H1 (cell line): ENCODE data around the gene HAT1. TPM values are rescaled to one million over a fixed set of nuclear protein-coding genes. Genes with fewer than 3 reads are reported as not detected.

ENCODE experiments used
- CTCF ChIA-PET: fragments of 300-600 bp; sonication (Branson Sonifier 250); formaldehyde crosslinking; loops from one replicate; lab custom pipeline; 2021; ENCODE audit not compliant: partially characterized antibody; lab: Charles Lee
- POLR2A ChIA-PET: fragments of 300-600 bp; sonication (Branson Sonifier 250); formaldehyde crosslinking; loops from one replicate; lab custom pipeline; 2021; ENCODE audit warnings: inconsistent platforms; ENCODE audit not compliant: partially characterized antibody; lab: Charles Lee
- DNase-seq, 2 experiments: peaks; one replicate each; pipeline versions ENCODE4 v3.0.0 to v3.0.0-alpha.2; 2010 to 2022; ENCODE audit warnings: low spot score in 2 of 2, low read depth in 1 of 2, mixed read lengths in 1 of 2
- FAIRE-seq: peaks from 2 replicates; lab custom pipeline; 2011; peaks lifted over from hg19 to GRCh38; lab: Jason Lieb, UNC
- H2AFZ ChIP-seq: 2 replicates; pipeline ENCODE4 v1.8.1; 2012; ENCODE audit warnings: low read length, inconsistent platforms
- H2AK5ac ChIP-seq: 2 replicates; pipeline ENCODE4 v1.6.1; 2013; ENCODE audit warnings: low read depth, low read length
- H2BK120ac ChIP-seq: replicated peaks from 2 replicates; pipeline ENCODE3; 2013; ENCODE audit warnings: low read depth, low read length, inconsistent platforms
- H2BK12ac ChIP-seq: 2 replicates; pipeline ENCODE4 v1.6.1; 2013; ENCODE audit warnings: low read depth, low read length
- H2BK15ac ChIP-seq: 2 replicates; pipeline ENCODE4 v1.6.1; 2013; ENCODE audit warnings: low read length
- H2BK20ac ChIP-seq: 2 replicates; pipeline ENCODE4 v1.6.1; 2013; ENCODE audit warnings: low read length
- H2BK5ac ChIP-seq: 2 replicates; pipeline ENCODE4 v1.6.1; 2013; ENCODE audit warnings: low read depth, low read length
- H3K14ac ChIP-seq: 2 replicates; pipeline ENCODE4 v1.6.1; 2013; ENCODE audit warnings: inconsistent platforms; ENCODE audit not compliant: insufficient read length
- H3K18ac ChIP-seq: 2 replicates; pipeline ENCODE4 v1.6.1; 2013; ENCODE audit warnings: low read length; ENCODE audit errors: extremely low read depth
- H3K23ac ChIP-seq: 2 replicates; pipeline ENCODE4 v1.6.1; 2013; ENCODE audit warnings: inconsistent platforms; ENCODE audit not compliant: insufficient read length
- H3K23me2 ChIP-seq: 2 replicates; pipeline ENCODE4 v1.6.1; 2013; ENCODE audit warnings: low read depth, low read length
- H3K27ac ChIP-seq: 2 replicates; pipeline ENCODE4 v1.6.1; 2011; ENCODE audit warnings: low read depth, low read length, inconsistent platforms
- H3K27me3 ChIP-seq, 4 experiments: replicated peaks in 1 of 4; 1 replicate in 1 of 4; 2 replicates in 3 of 4; pipeline versions ENCODE4 v1.6.1 to v1.8.1; 2011 to 2013; ENCODE audit warnings: low read length in 3 of 4, mild to moderate bottlenecking in 3 of 4, inconsistent platforms in 2 of 4, mixed read lengths in 2 of 4, moderate library complexity in 1 of 4; ENCODE audit not compliant: control insufficient read depth in 3 of 4, insufficient read depth in 3 of 4; ENCODE audit errors: extremely low read depth in 1 of 4
- H3K36me3 ChIP-seq, 4 experiments: 2 replicates each; pipeline versions ENCODE4 v1.6.1 to v1.8.1; 2011 to 2013; ENCODE audit warnings: mild to moderate bottlenecking in 4 of 4, low read length in 3 of 4, moderate library complexity in 2 of 4, control low read depth in 1 of 4, inconsistent platforms in 1 of 4; ENCODE audit not compliant: insufficient read depth in 4 of 4, control insufficient read depth in 2 of 4
- H3K4ac ChIP-seq: replicated peaks from 2 replicates; pipeline ENCODE3; 2013; ENCODE audit warnings: low read length, low read depth, mixed read lengths, inconsistent platforms; ENCODE audit not compliant: insufficient read length
- H3K4me1 ChIP-seq, 4 experiments: replicated peaks in 1 of 4; 1 replicate in 1 of 4; 2 replicates in 3 of 4; pipeline versions ENCODE4 v1.6.1 to v1.8.1; 2011 to 2013; ENCODE audit warnings: low read length in 3 of 4, inconsistent platforms in 2 of 4, mixed read lengths in 1 of 4; ENCODE audit not compliant: insufficient read depth in 4 of 4, control insufficient read depth in 3 of 4
- H3K4me2 ChIP-seq, 2 experiments: 2 replicates each; pipeline versions ENCODE4 v1.6.1 to v1.8.1; 2011 to 2013; ENCODE audit warnings: low read depth in 2 of 2, low read length in 2 of 2, control low read depth in 1 of 2, inconsistent platforms in 1 of 2, mild to moderate bottlenecking in 1 of 2; ENCODE audit not compliant: insufficient read depth in 1 of 2
- H3K4me3 ChIP-seq, 4 experiments: fragments of 200-600, 300-600 bp in 1 of 4; sonication (generic), shearing (Covaris generic), sonication (Bioruptor Twin) in 1 of 4; 2 replicates each; pipeline versions ENCODE4 v1.5.1 to v1.8.1; 2011 to 2016; ENCODE audit warnings: low read length in 4 of 4, low read depth in 3 of 4, control low read depth in 2 of 4, inconsistent platforms in 2 of 4, mild to moderate bottlenecking in 2 of 4, mixed read lengths in 1 of 4, moderate library complexity in 1 of 4; ENCODE audit not compliant: insufficient read depth in 2 of 4; ENCODE audit errors: extremely low read depth in 1 of 4
- H3K56ac ChIP-seq: replicated peaks from 2 replicates; pipeline ENCODE3; 2013; ENCODE audit warnings: low read depth, mild to moderate bottlenecking, mixed read lengths, low read length, inconsistent platforms; ENCODE audit not compliant: insufficient read length
- H3K79me1 ChIP-seq: 2 replicates; pipeline ENCODE4 v1.6.1; 2013; ENCODE audit warnings: low read depth, low read length, control low read depth
- H3K79me2 ChIP-seq, 2 experiments: 2 replicates each; pipeline versions ENCODE4 v1.6.1 to v1.8.1; 2012 to 2013; ENCODE audit warnings: low read length in 2 of 2, mild to moderate bottlenecking in 2 of 2, inconsistent platforms in 1 of 2; ENCODE audit not compliant: insufficient read depth in 2 of 2, control insufficient read depth in 1 of 2
- H3K9ac ChIP-seq, 4 experiments: replicated peaks in 1 of 4; 1 replicate in 1 of 4; 2 replicates in 3 of 4; pipeline versions ENCODE4 v1.6.1 to v1.8.1; 2011 to 2013; ENCODE audit warnings: low read depth in 3 of 4, low read length in 3 of 4, control low read depth in 2 of 4, mild to moderate bottlenecking in 2 of 4, moderate library complexity in 2 of 4, inconsistent platforms in 1 of 4; ENCODE audit errors: extremely low read depth in 1 of 4
- H3K9me3 ChIP-seq, 2 experiments: 2 replicates each; pipeline versions ENCODE4 v1.6.1 to v1.8.1; 2012 to 2013; ENCODE audit warnings: mild to moderate bottlenecking in 2 of 2, moderate library complexity in 2 of 2, control low read depth in 1 of 2, inconsistent platforms in 1 of 2, low read depth in 1 of 2, low read length in 1 of 2, mixed read lengths in 1 of 2; ENCODE audit not compliant: insufficient read depth in 2 of 2
- H4K20me1 ChIP-seq, 2 experiments: replicated peaks in 1 of 2; 2 replicates each; pipeline versions ENCODE3 to v1.8.1; 2011 to 2013; ENCODE audit warnings: inconsistent platforms in 2 of 2, low read length in 2 of 2, mild to moderate bottlenecking in 1 of 2; ENCODE audit not compliant: insufficient read depth in 2 of 2, control insufficient read depth in 1 of 2
- H4K5ac ChIP-seq: 2 replicates; pipeline ENCODE4 v1.6.1; 2013; ENCODE audit warnings: low read length, low read depth, mixed read lengths, inconsistent platforms; ENCODE audit not compliant: insufficient read length
- H4K8ac ChIP-seq: 2 replicates; pipeline ENCODE4 v1.8.0; 2013; ENCODE audit warnings: mild to moderate bottlenecking, moderate library complexity, low read length, inconsistent platforms; ENCODE audit not compliant: insufficient read depth; ENCODE audit errors: extremely low read depth
- H4K91ac ChIP-seq: replicated peaks from 2 replicates; pipeline ENCODE3; 2013; ENCODE audit warnings: low read length, mixed read lengths, inconsistent platforms; ENCODE audit not compliant: insufficient read length
- CEBPB ChIP-seq: IDR thresholded peaks from 2 replicates; pipeline ENCODE4 v1.6.1; 2012; ENCODE audit warnings: low read depth, low read length
- CHD2 ChIP-seq: IDR thresholded peaks from 2 replicates; pipeline ENCODE4 v1.6.1; 2012; ENCODE audit warnings: low read length, improper control_type of control experiment
- KDM4A ChIP-seq: IDR thresholded peaks from one replicate; pipeline ENCODE4 v1.7.1; 2012; ENCODE audit warnings: low read depth, mild to moderate bottlenecking, moderate library complexity, low read length, inconsistent platforms; ENCODE audit not compliant: severe bottlenecking
- SP1 ChIP-seq: IDR thresholded peaks from 2 replicates; pipeline ENCODE4 v1.6.1; 2011; ENCODE audit warnings: low read depth, low read length
- WGBS, 2 experiments: shearing (Covaris generic) in 1 of 2; methylation state at CpG; one replicate each; pipeline versions ENCODE4 v1.1.6 to v1.1.7; 2013 to 2015; ENCODE audit warnings: low lambda C conversion rate in 2 of 2, mixed read lengths in 2 of 2, inconsistent platforms in 1 of 2, low coverage in 1 of 2, missing lambda C conversion rate in 1 of 2; ENCODE audit not compliant: insufficient replicate concordance in 2 of 2, insufficient coverage in 1 of 2, insufficient read length in 1 of 2; ENCODE audit errors: extremely low coverage in 1 of 2, missing lambda C conversion rate in 1 of 2; 5-methylcytosine and 5-hydroxymethylcytosine counted together
- polyA plus RNA-seq, 7 experiments: library from polyadenylated mRNA; depleted of rRNA in 3 of 7; stranded (reverse) in 5 of 7; unstranded in 2 of 7; fragments of >200 nt in 5 of 7; fragments of 200-250 nt in 2 of 7; gene quantifications; 1 replicate in 5 of 7; 2 replicates in 1 of 7; 4 replicates in 1 of 7; pipeline versions ENCODE4 v1.2.1 to v1.2.3, GENCODE V29; 2011 to 2013; ENCODE audit warnings: missing spikeins in 2 of 7, mixed read lengths in 2 of 7
- total RNA-seq: library from RNA; stranded (reverse); fragmentation: NEBNext Ultra II Directional; extraction: Animal tissue kit (Norgen Biotek cat#: 25700); gene quantifications from 2 replicates; pipeline ENCODE4 v1.2.1, GENCODE V29; 2021

HAT1 gene
- total and polyA plus RNA-seq, 2 of the 8 experiments (the other 6 are each of a cell fraction or from before 2014, with no cell fraction given): 44.6 to 74.2 TPM

DNA sequence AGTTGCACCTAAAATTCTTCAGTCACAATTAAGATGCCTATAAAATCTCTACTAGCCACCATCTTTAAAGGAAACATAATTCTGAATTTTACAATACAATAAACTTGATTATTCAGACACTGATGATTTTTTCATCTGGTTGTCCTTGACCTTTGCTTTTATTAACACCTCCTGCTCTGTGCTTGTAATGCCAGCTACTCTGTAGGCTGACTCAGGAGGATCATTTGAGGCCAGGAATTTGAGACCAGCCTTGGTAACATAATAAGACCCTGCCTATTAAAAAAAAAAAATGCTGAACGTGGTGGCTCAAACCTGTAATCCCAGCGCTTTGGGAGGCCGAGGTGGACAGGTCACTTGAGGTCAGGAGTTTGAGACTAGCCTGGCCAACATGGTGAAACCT is 38.3 kb downstream of the HAT1 start:
- FAIRE-seq: no peak
- whole genome bisulfite sequencing, 2 experiments: 100% methylated on average over 2 of the region's 3 CpGs; no CpG with 5 or more reads in 1 of the 2 experiments
- Histone ChIP-seq H3K23me2 (no peaks in the 10 kb centered on the region), H3K23ac (no peak overlapping the region), H3K4me1 (no peaks in the 10 kb centered on the region; a peak in 1 of 7 replicates), H2BK120ac (no peak overlapping the region), H3K9me3 (no peaks in the 10 kb centered on the region), H3K36me3 (peaks cover 0 to 3% (median 1%) of the 10 kb centered on the region in 4 experiments; a peak in 4 of 8 replicates), H3K27ac (no peak overlapping the region), H2BK5ac (no peak overlapping the region), H3K4me3 (no peak overlapping the region), H2BK12ac (no peak overlapping the region), H2AFZ (no peak overlapping the region), H4K5ac (no peak overlapping the region), H3K56ac (no peak overlapping the region), H3K79me1 (no peaks in the 10 kb centered on the region), H3K18ac (no peak overlapping the region), H3K4me2 (no peak overlapping the region), H4K91ac (no peak overlapping the region), H3K27me3 (no peaks in the 10 kb centered on the region), H3K9ac (no peak overlapping the region), H2BK15ac (no peak overlapping the region), H3K79me2 (no peaks in the 10 kb centered on the region), H2BK20ac (no peak overlapping the region), H2AK5ac (no peak overlapping the region), H3K4ac (no peak overlapping the region), H4K20me1 (peaks cover 3 to 4% of the 10 kb centered on the region in 2 experiments), H3K14ac (no peak overlapping the region), H4K8ac (no peak overlapping the region)
- no peak for DNase-seq
- ChIA-PET POLR2A (no interaction called here), CTCF (interaction anchor here (0.8 to 1.9 kb wide), 4 partner anchors 130 to 260 kb away, joined by 3 to 4 read pairs (median 4); no protein-coding TSS in a partner anchor)
- TF ChIP-seq CHD2: no peak
- TF ChIP-seq CEBPB: no peak
- TF ChIP-seq SP1: no peak
- no peak for TF ChIP-seq KDM4A
